Subcutaneous abdominal adipose tissue (tissue), 5 donors: ENCODE measurements around the gene WWC1.

Experiments
- H3K27ac ChIP-seq: one replicate; pipeline ENCODE4 v1.7.0; 2013; ENCODE audit warnings: low read depth, mild to moderate bottlenecking, inconsistent platforms, low read length, moderate library complexity
- H3K27me3 ChIP-seq, 5 donors: one replicate each; pipeline ENCODE4 v1.7.0; 2013; ENCODE audit warnings: low read length in 5 of 5, inconsistent platforms in 1 of 5; ENCODE audit not compliant: control insufficient read depth in 5 of 5, insufficient read depth in 4 of 5
- H3K36me3 ChIP-seq, 5 donors: one replicate each; pipeline ENCODE4 v1.7.0; 2013; ENCODE audit warnings: low read length in 5 of 5; ENCODE audit not compliant: control insufficient read depth in 5 of 5, insufficient read depth in 5 of 5
- H3K4me1 ChIP-seq, 5 donors: one replicate each; pipeline ENCODE4 v1.7.0; 2013; ENCODE audit warnings: low read length in 5 of 5, mild to moderate bottlenecking in 3 of 5, moderate library complexity in 1 of 5; ENCODE audit not compliant: control insufficient read depth in 5 of 5, insufficient read depth in 5 of 5
- H3K4me3 ChIP-seq, 5 donors: one replicate each; pipeline ENCODE4 v1.7.0; 2013; ENCODE audit warnings: low read length in 5 of 5, low read depth in 1 of 5
- H3K9ac ChIP-seq, 5 donors: one replicate each; pipeline ENCODE4 v1.7.0; 2013; ENCODE audit warnings: low read length in 5 of 5, mild to moderate bottlenecking in 4 of 5, moderate library complexity in 3 of 5
- H3K9me3 ChIP-seq, 5 donors: one replicate each; pipeline ENCODE4 v1.7.0; 2013; ENCODE audit warnings: low read length in 5 of 5; ENCODE audit not compliant: control insufficient read depth in 5 of 5
- donor health status: healthy.
- donor health status: healthy.
- donor health status: healthy.
- donor health status: healthy.
- donor health status: healthy.

The WWC1 gene

GRCh38 chr5:168296682-168297081, 5.2 kb downstream of the WWC1 start:
- Histone ChIP-seq H3K9ac (no peak overlapping the region), H3K4me1 (peaks cover 0 to 25% (median 14%) of the 10 kb centered on the region in 5 donors), H3K4me3 (no peak overlapping the region), H3K27ac (no peak overlapping the region), H3K27me3 (peaks cover 0 to 11% (median 7%) of the 10 kb centered on the region in 5 donors), H3K9me3 (no peaks in the 10 kb centered on the region), H3K36me3 (no peaks in the 10 kb centered on the region)

GRCh38 chr5:168298949-168299348, 7.5 kb downstream of the WWC1 start:
- H3K36me3 ChIP-seq, result no peaks in the 10 kb centered on the region
- H3K9ac ChIP-seq, result no peak overlapping the region
- H3K27ac ChIP-seq, result no peak overlapping the region
- no peaks in the 10 kb centered on the region for H3K9me3 ChIP-seq
- H3K4me1 ChIP-seq, result peaks cover 0 to 18% (median 13%) of the 10 kb centered on the region in 5 donors
- no peak overlapping the region for H3K4me3 ChIP-seq
- peaks cover 0 to 4% (median 0%) of the 10 kb centered on the region in 5 donors for H3K27me3 ChIP-seq

- Histone ChIP-seq H3K9me3 (no peaks in the 10 kb centered on the region), H3K27me3 (peaks cover 0 to 4% (median 0%) of the 10 kb centered on the region in 5 donors), H3K9ac (no peak overlapping the region), H3K36me3 (no peaks in the 10 kb centered on the region), H3K4me3 (no peak overlapping the region), H3K27ac (no peak overlapping the region), H3K4me1 (peaks cover 0 to 18% (median 13%) of the 10 kb centered on the region in 5 donors)
Measured at GRCh38 chr5:168299372-168299771, 7.9 kb downstream of the WWC1 start.

GRCh38 chr5:168300326-168301182, 9.1 kb downstream of the WWC1 start:
- no peaks in the 10 kb centered on the region for H3K9me3 ChIP-seq
- no peak overlapping the region for H3K27ac ChIP-seq
- peaks cover 0 to 4% (median 0%) of the 10 kb centered on the region in 5 donors for H3K27me3 ChIP-seq
- H3K9ac ChIP-seq, result no peak overlapping the region
- no peaks in the 10 kb centered on the region for H3K36me3 ChIP-seq
- peaks cover 0 to 12% (median 5%) of the 10 kb centered on the region in 5 donors for H3K4me1 ChIP-seq
- H3K4me3 ChIP-seq, result no peak overlapping the region

- no peak overlapping the region for H3K9ac ChIP-seq
- peaks cover 0 to 5% (median 0%) of the 10 kb centered on the region in 5 donors for H3K4me1 ChIP-seq
- H3K27ac ChIP-seq, result no peak overlapping the region
- no peaks in the 10 kb centered on the region for H3K36me3 ChIP-seq
- peaks cover 0 to 4% (median 0%) of the 10 kb centered on the region in 5 donors for H3K27me3 ChIP-seq
- H3K9me3 ChIP-seq, result no peaks in the 10 kb centered on the region
- no peak overlapping the region for H3K4me3 ChIP-seq
Measured at GRCh38 chr5:168301593-168302390, 10.3 kb downstream of the WWC1 start.

GRCh38 chr5:168302785-168303184, 11.3 kb downstream of the WWC1 start:
- Histone ChIP-seq H3K27me3 (peaks cover 0 to 4% (median 0%) of the 10 kb centered on the region in 5 donors), H3K4me1 (peaks cover 0 to 5% (median 0%) of the 10 kb centered on the region in 5 donors), H3K4me3 (no peak overlapping the region), H3K9me3 (no peaks in the 10 kb centered on the region), H3K9ac (no peak overlapping the region), H3K27ac (no peak overlapping the region), H3K36me3 (no peaks in the 10 kb centered on the region)

- Histone ChIP-seq H3K4me3 (no peak overlapping the region), H3K9ac (no peak overlapping the region), H3K9me3 (no peaks in the 10 kb centered on the region), H3K4me1 (peaks cover 0 to 5% (median 0%) of the 10 kb centered on the region in 5 donors), H3K27ac (no peak overlapping the region), H3K36me3 (no peaks in the 10 kb centered on the region), H3K27me3 (peaks cover 0 to 4% (median 0%) of the 10 kb centered on the region in 5 donors)
Measured at GRCh38 chr5:168303393-168304025, 12.1 kb downstream of the WWC1 start.

GRCh38 chr5:168304349-168304748, 12.9 kb downstream of the WWC1 start:
- Histone ChIP-seq H3K36me3 (no peaks in the 10 kb centered on the region), H3K27ac (no peak overlapping the region), H3K4me3 (no peak overlapping the region), H3K9me3 (no peaks in the 10 kb centered on the region), H3K4me1 (peaks cover 0 to 5% (median 0%) of the 10 kb centered on the region in 5 donors), H3K27me3 (peaks cover 0 to under 1% (median 0%) of the 10 kb centered on the region in 5 donors), H3K9ac (no peak overlapping the region)

- Histone ChIP-seq H3K27me3 (no peaks in the 10 kb centered on the region), H3K9ac (no peak overlapping the region), H3K4me1 (peaks cover 0 to 5% (median 0%) of the 10 kb centered on the region in 5 donors), H3K9me3 (no peaks in the 10 kb centered on the region), H3K27ac (no peak overlapping the region), H3K4me3 (no peak overlapping the region), H3K36me3 (no peaks in the 10 kb centered on the region)
Measured at GRCh38 chr5:168305281-168305680, 13.8 kb downstream of the WWC1 start.
